GM12874 (cell line): ENCODE measurements around the gene RIN2.

Source experiments
- CTCF ChIP-seq: IDR thresholded peaks from 2 replicates; pipeline ENCODE4 v1.5.1; 2011; ENCODE audit warnings: low read depth, mild to moderate bottlenecking, control low read depth, low read length, moderate library complexity; ENCODE audit not compliant: insufficient read depth

RIN2 gene

GRCh38 chr20:19765913-19766312 lies 7.9 kb downstream of the RIN2 start:
- TF ChIP-seq CTCF = no peak

DNA sequence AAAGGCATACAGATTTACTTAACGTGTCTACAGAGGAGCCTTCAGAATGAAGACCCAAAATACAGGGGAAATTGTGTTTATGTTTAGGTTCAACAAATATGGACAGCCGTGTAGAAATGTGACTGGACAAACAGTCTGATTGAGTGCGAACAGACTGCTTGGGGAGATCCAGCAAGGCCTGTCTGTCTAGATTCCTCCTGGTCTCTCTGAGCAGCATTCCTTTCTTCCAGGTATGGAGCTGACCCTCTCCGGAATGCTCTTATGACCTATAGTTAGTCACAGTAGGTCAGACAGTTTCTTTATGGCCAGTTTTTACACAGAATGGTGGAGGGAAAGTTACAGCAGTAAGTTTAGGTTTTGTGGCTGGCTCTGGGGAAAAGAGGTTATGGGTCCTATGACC lies 9.0 kb downstream of the RIN2 start:
- TF ChIP-seq CTCF = no peak

- TF ChIP-seq CTCF = no peak
These were observed 10.3 kb downstream of the RIN2 start for GRCh38 chr20:19768325-19768842.

DNA sequence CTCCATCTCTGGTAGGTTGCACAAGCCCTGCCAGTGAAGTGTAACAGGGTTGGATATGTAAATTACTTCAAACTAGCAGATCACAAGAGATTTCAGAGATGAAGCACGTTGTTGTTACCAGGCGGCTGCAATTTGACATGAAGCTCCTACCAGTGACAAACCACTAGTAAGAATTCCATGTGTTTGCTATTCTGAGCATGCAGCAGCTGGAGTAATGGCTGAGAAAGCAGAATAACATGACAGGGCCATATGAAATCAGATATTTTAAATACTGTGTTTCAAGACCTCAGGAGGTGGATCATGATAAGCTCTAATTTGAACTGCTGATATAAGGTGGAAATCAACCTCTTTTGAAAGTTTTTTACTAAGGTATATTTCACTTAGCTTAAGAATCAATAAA lies 11.4 kb downstream of the RIN2 start:
- no peak for TF ChIP-seq CTCF

GRCh38 chr20:19770375-19770774 lies 12.3 kb downstream of the RIN2 start:
- TF ChIP-seq CTCF = no peak

- no peak for TF ChIP-seq CTCF
These were observed 13.0 kb downstream of the RIN2 start for GRCh38 chr20:19771031-19771430.

GRCh38 chr20:19773471-19773870 lies 15.4 kb downstream of the RIN2 start:
- TF ChIP-seq CTCF = no peak
